A549 (cell line): ENCODE measurements around the gene NLRP2B. TPM values are rescaled to one million over a fixed set of nuclear protein-coding genes. Genes with fewer than 3 reads are reported as not detected.

Experiments used
- ATAC-seq, 2 experiments: fragments of 200-7000 bp in 1 of 2; fragments of >200 bp in 1 of 2; cut with Nextera tagmentation in 1 of 2; cut with Tn5 transposase in 1 of 2; 3 replicates each; pipeline versions ENCODE4 v1.8.0 to v1.9.1; 2018 to 2020; ENCODE audit warnings: mild to moderate bottlenecking in 1 of 2, moderate library complexity in 1 of 2
- CTCF ChIA-PET: fragments of 300-600 bp; sonication (Branson Sonifier 250); formaldehyde crosslinking; extraction: SDS; loops from one replicate; lab custom pipeline; 2021; ENCODE audit warnings: antibody characterized with exemption, inconsistent platforms; lab: Yijun Ruan, JAX
- POLR2A ChIA-PET: fragments of 350-600 bp; formaldehyde crosslinking; extraction: SDS; loops from one replicate; lab custom pipeline; 2021; ENCODE audit warnings: antibody characterized with exemption, inconsistent platforms; lab: Yijun Ruan, JAX
- DNase-seq, 2 experiments: peaks; one replicate each; pipeline versions ENCODE4 v3.0.0 to v3.0.0-alpha.2; 2011 to 2016; ENCODE audit warnings: low read depth in 1 of 2, low spot score in 1 of 2
- FAIRE-seq: peaks from 2 replicates; lab custom pipeline; 2011; peaks lifted over from hg19 to GRCh38; lab: Jason Lieb, UNC
- H3K27ac ChIP-seq, 2 experiments: fragments of >200 bp; sonication (Bioruptor Twin); formaldehyde crosslinking; 3 replicates each; pipeline ENCODE4 v1.5.1; 2016 to 2017
- H3K4me1 ChIP-seq: fragments of >200 bp; sonication (Bioruptor Twin); formaldehyde crosslinking; 3 replicates; pipeline ENCODE4 v1.6.1; 2016
- H3K4me2 ChIP-seq: fragments of >200 bp; sonication (Bioruptor Twin); formaldehyde crosslinking; 3 replicates; pipeline ENCODE4 v1.6.1; 2016
- H3K4me3 ChIP-seq: fragments of >200 bp; sonication (Bioruptor Twin); formaldehyde crosslinking; 3 replicates; pipeline ENCODE4 v1.5.1; 2016
- H3K9me3 ChIP-seq: fragments of >200 bp; sonication (Bioruptor Twin); formaldehyde crosslinking; 3 replicates; pipeline ENCODE4 v1.6.1; 2016
- BCL3 ChIP-seq: fragments of >200 bp; sonication (Bioruptor Twin); formaldehyde crosslinking; IDR thresholded peaks from 3 replicates; pipeline ENCODE4 v1.6.1; 2016
- CHD4 ChIP-seq: fragments of 200-600 bp; sonication (generic); IDR thresholded peaks from 2 replicates; pipeline ENCODE4 v1.6.1; 2016; ENCODE audit warnings: antibody characterized with exemption, mild to moderate bottlenecking, borderline replicate concordance
- CTCF ChIP-seq: fragments of >200 bp; sonication (Bioruptor Twin); formaldehyde crosslinking; IDR thresholded peaks from 3 replicates; pipeline ENCODE4 v1.5.1; 2016
- EP300 ChIP-seq, 2 experiments: fragments of >200 bp; sonication (Bioruptor Twin); formaldehyde crosslinking; IDR thresholded peaks; 2 replicates in 1 of 2; 3 replicates in 1 of 2; pipeline ENCODE4 v1.6.1; 2016 to 2017
- ESRRA ChIP-seq: fragments of 150-350 bp; IDR thresholded peaks from 2 replicates; pipeline ENCODE4 v1.6.1; 2014; ENCODE audit warnings: mild to moderate bottlenecking, low read length, borderline replicate concordance
- HEYL ChIP-seq: fragments of 250-450 bp; sonication (Bioruptor Pico); IDR thresholded peaks from 2 replicates; pipeline ENCODE4 v1.8.0; 2021; ENCODE audit warnings: mild to moderate bottlenecking, moderate library complexity
- KDM5A ChIP-seq: fragments of 200-600 bp; sonication (generic); IDR thresholded peaks from 2 replicates; pipeline ENCODE4 v1.6.1; 2016; ENCODE audit warnings: antibody characterized with exemption, mild to moderate bottlenecking
- MAZ ChIP-seq: fragments of 150-350 bp; IDR thresholded peaks from 2 replicates; pipeline ENCODE4 v1.6.1; 2014; ENCODE audit warnings: antibody characterized with exemption, low read depth, low read length, borderline replicate concordance
- PHF8 ChIP-seq: fragments of 200-600 bp; sonication (generic); IDR thresholded peaks from 2 replicates; pipeline ENCODE4 v1.6.1; 2016; ENCODE audit warnings: low read depth, mild to moderate bottlenecking, antibody characterized with exemption, moderate library complexity, borderline replicate concordance
- ZSCAN20 ChIP-seq: fragments of 250-450 bp; sonication (Bioruptor Pico); IDR thresholded peaks from 2 replicates; pipeline ENCODE4 v1.8.0; 2022; ENCODE audit warnings: mild to moderate bottlenecking, moderate library complexity
- WGBS: methylation state at CpG from one replicate; pipeline ENCODE4 v1.1.6; 2017; ENCODE audit errors: missing lambda C conversion rate; 5-methylcytosine and 5-hydroxymethylcytosine counted together
- polyA plus RNA-seq, 4 experiments: library from polyadenylated mRNA; depleted of rRNA in 3 of 4; stranded (reverse); fragments of >200 nt; fragmentation: RNase III in 1 of 4; extraction: RNeasy Plus Mini Kit Qiagen cat#74134 plus additional on column Dnase treatment in 1 of 4; gene quantifications; 2 replicates in 3 of 4; 3 replicates in 1 of 4; pipeline ENCODE4 v1.2.3, GENCODE V29; 2011 to 2017
- TF ChIP-seq, protein P1 (sequence below): fragments of 200-600 bp; sonication (generic); IDR thresholded peaks from 2 replicates; pipeline ENCODE4 v1.6.1; 2016; ENCODE audit warnings: antibody characterized with exemption, mild to moderate bottlenecking, moderate library complexity
- TF ChIP-seq, protein P2 (sequence below): fragments of 250-450 bp; sonication (Bioruptor Pico); IDR thresholded peaks from 2 replicates; pipeline ENCODE4 v1.5.0; 2021; ENCODE audit warnings: mild to moderate bottlenecking, moderate library complexity, borderline replicate concordance
- TF ChIP-seq, protein P3 (sequence below): IDR thresholded peaks from 2 replicates; pipeline ENCODE4 v1.6.1; 2012

NLRP2B gene
- polyA plus RNA-seq, 2 of the 4 experiments (the other 2 are of a cell fraction) = not detected

DNA sequence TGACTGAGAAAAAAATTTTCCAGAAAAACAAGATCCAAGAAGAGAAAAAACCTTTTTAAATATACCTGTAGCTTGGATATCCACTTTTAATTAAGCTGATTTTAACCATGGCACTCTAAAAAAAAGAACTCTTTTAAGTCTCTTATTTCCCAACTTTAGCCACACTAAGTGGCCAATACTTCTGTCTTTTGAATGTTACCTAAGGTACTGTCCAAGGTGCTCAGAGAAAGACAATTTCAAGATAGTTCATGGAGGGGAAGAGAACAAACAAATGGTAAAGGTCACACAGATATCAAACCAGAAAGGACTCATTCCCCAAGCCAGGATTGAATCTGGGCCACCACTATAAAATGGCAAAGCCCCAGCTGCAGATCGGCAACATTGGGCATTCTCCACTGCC is 10.1 kb downstream of the NLRP2B start:
- WGBS = 7% methylated on average over 1 of the region's 1 CpG
- H3K9me3 ChIP-seq = no peaks in the 10 kb centered on the region
- H3K4me2 ChIP-seq = no peak overlapping the region
- DNase-seq (no peak), ATAC-seq (no peak)
- H3K4me1 ChIP-seq = no peaks in the 10 kb centered on the region
- POLR2A ChIA-PET = no interaction called here
- CTCF ChIA-PET = interaction anchor here (0.6 kb wide), 1 partner anchor 25 kb away, joined by 3 read pairs; no protein-coding TSS in a partner anchor
- no peak overlapping the region for H3K27ac ChIP-seq
- H3K4me3 ChIP-seq = no peak overlapping the region
- TF ChIP-seq BCL3 (no peak), CTCF (no peak)
- TF ChIP-seq, protein P1, sequence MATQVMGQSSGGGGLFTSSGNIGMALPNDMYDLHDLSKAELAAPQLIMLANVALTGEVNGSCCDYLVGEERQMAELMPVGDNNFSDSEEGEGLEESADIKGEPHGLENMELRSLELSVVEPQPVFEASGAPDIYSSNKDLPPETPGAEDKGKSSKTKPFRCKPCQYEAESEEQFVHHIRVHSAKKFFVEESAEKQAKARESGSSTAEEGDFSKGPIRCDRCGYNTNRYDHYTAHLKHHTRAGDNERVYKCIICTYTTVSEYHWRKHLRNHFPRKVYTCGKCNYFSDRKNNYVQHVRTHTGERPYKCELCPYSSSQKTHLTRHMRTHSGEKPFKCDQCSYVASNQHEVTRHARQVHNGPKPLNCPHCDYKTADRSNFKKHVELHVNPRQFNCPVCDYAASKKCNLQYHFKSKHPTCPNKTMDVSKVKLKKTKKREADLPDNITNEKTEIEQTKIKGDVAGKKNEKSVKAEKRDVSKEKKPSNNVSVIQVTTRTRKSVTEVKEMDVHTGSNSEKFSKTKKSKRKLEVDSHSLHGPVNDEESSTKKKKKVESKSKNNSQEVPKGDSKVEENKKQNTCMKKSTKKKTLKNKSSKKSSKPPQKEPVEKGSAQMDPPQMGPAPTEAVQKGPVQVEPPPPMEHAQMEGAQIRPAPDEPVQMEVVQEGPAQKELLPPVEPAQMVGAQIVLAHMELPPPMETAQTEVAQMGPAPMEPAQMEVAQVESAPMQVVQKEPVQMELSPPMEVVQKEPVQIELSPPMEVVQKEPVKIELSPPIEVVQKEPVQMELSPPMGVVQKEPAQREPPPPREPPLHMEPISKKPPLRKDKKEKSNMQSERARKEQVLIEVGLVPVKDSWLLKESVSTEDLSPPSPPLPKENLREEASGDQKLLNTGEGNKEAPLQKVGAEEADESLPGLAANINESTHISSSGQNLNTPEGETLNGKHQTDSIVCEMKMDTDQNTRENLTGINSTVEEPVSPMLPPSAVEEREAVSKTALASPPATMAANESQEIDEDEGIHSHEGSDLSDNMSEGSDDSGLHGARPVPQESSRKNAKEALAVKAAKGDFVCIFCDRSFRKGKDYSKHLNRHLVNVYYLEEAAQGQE = peak; percentile 41; the same call in 1 of the 2 replicates
- TF ChIP-seq, all 56 proteins: peak for 1
- FAIRE-seq = no peak

GRCh38 chrX:57667010-57667409 is 13.1 kb downstream of the NLRP2B start:
- Histone ChIP-seq H3K4me3 (no peak overlapping the region), H3K9me3 (no peaks in the 10 kb centered on the region), H3K4me1 (no peaks in the 10 kb centered on the region), H3K27ac (no peak overlapping the region), H3K4me2 (no peak overlapping the region)
- TF ChIP-seq CHD4 = no peak
- TF ChIP-seq, protein P2, sequence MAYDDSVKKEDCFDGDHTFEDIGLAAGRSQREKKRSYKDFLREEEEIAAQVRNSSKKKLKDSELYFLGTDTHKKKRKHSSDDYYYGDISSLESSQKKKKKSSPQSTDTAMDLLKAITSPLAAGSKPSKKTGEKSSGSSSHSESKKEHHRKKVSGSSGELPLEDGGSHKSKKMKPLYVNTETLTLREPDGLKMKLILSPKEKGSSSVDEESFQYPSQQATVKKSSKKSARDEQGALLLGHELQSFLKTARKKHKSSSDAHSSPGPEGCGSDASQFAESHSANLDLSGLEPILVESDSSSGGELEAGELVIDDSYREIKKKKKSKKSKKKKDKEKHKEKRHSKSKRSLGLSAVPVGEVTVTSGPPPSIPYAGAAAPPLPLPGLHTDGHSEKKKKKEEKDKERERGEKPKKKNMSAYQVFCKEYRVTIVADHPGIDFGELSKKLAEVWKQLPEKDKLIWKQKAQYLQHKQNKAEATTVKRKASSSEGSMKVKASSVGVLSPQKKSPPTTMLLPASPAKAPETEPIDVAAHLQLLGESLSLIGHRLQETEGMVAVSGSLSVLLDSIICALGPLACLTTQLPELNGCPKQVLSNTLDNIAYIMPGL (CRISPR knock-in tag) = no peak
- TF ChIP-seq, protein P3, sequence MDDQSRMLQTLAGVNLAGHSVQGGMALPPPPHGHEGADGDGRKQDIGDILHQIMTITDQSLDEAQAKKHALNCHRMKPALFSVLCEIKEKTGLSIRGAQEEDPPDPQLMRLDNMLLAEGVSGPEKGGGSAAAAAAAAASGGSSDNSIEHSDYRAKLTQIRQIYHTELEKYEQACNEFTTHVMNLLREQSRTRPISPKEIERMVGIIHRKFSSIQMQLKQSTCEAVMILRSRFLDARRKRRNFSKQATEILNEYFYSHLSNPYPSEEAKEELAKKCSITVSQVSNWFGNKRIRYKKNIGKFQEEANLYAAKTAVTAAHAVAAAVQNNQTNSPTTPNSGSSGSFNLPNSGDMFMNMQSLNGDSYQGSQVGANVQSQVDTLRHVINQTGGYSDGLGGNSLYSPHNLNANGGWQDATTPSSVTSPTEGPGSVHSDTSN = no peak
- no peak for TF ChIP-seq CTCF
- no peak for TF ChIP-seq KDM5A
- TF ChIP-seq ZSCAN20 = no peak
- TF ChIP-seq ESRRA = no peak
- TF ChIP-seq EP300 (IDR thresholded peaks at IDR 0.05) = no peak
- no peak for TF ChIP-seq HEYL (CRISPR knock-in tag)
- TF ChIP-seq MAZ = no peak
- TF ChIP-seq PHF8 = no peak
- FAIRE-seq (no peak), DNase-seq (no peak), ATAC-seq (no peak)
- CTCF ChIA-PET = interaction anchor here (1.2 kb wide), 1 partner anchor 11 kb away, joined by 5 read pairs; no protein-coding TSS in a partner anchor
- POLR2A ChIA-PET = no interaction called here
- 0% methylated on average over 1 of the region's 1 CpG for WGBS
